ENCODE data around the gene IFNL4.

DNA sequence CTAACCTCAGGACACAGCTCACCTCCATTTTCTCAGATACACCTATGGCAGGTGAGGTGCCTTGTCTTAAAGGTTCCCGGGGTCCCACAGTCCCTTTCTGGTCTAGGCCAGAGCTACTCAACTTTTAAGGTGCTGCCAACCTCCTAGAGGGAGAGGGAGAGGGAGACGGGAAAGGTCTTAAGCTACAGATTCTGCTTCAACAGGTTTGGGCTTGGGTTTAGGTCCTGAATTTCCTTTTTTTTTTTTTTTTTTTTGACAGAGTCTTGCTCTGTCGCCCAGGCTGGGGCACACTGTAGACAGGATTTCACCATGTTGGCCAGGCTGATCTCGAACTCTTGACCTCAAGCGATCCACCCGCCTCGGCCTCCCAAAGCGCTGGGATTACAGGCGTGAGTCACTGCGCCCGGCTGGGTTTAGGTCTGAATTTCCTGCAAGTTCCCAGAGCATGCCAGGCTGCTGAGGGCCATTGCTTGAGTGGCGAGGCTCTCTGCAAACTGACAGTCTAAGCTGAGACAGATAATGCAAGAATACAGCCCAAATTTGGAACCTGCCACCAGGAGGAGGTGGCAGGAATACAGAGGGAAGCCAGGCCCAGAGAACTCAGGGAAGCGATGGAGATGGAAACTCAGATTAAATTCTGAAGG is 36.8 kb downstream of the IFNL4 start:
- TF ChIP-seq, protein P1, sequence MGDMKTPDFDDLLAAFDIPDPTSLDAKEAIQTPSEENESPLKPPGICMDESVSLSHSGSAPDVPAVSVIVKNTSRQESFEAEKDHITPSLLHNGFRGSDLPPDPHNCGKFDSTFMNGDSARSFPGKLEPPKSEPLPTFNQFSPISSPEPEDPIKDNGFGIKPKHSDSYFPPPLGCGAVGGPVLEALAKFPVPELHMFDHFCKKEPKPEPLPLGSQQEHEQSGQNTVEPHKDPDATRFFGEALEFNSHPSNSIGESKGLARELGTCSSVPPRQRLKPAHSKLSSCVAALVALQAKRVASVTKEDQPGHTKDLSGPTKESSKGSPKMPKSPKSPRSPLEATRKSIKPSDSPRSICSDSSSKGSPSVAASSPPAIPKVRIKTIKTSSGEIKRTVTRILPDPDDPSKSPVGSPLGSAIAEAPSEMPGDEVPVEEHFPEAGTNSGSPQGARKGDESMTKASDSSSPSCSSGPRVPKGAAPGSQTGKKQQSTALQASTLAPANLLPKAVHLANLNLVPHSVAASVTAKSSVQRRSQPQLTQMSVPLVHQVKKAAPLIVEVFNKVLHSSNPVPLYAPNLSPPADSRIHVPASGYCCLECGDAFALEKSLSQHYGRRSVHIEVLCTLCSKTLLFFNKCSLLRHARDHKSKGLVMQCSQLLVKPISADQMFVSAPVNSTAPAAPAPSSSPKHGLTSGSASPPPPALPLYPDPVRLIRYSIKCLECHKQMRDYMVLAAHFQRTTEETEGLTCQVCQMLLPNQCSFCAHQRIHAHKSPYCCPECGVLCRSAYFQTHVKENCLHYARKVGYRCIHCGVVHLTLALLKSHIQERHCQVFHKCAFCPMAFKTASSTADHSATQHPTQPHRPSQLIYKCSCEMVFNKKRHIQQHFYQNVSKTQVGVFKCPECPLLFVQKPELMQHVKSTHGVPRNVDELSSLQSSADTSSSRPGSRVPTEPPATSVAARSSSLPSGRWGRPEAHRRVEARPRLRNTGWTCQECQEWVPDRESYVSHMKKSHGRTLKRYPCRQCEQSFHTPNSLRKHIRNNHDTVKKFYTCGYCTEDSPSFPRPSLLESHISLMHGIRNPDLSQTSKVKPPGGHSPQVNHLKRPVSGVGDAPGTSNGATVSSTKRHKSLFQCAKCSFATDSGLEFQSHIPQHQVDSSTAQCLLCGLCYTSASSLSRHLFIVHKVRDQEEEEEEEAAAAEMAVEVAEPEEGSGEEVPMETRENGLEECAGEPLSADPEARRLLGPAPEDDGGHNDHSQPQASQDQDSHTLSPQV (IDR thresholded peaks at IDR 0.05) = no peak
- no peak for TF ChIP-seq TCF12 (IDR thresholded peaks at IDR 0.05; ENCODE audit: low read depth, low read length)
- TF ChIP-seq CREB1 (IDR thresholded peaks at IDR 0.05; ENCODE audit: low read depth) = no peak
- no peak for TF ChIP-seq SMC3 (IDR thresholded peaks at IDR 0.05; ENCODE audit: borderline replicate concordance, low read length)
- TF ChIP-seq, protein P2, sequence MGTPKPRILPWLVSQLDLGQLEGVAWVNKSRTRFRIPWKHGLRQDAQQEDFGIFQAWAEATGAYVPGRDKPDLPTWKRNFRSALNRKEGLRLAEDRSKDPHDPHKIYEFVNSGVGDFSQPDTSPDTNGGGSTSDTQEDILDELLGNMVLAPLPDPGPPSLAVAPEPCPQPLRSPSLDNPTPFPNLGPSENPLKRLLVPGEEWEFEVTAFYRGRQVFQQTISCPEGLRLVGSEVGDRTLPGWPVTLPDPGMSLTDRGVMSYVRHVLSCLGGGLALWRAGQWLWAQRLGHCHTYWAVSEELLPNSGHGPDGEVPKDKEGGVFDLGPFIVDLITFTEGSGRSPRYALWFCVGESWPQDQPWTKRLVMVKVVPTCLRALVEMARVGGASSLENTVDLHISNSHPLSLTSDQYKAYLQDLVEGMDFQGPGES (IDR thresholded peaks at IDR 0.05) = no peak
- TF ChIP-seq RAD21 (IDR thresholded peaks at IDR 0.05; ENCODE audit: insufficient read depth, low read depth, low read length) = no peak
